H9 (cell line): ENCODE results near the gene ZNF280C. TPM values are rescaled to one million over a fixed set of nuclear protein-coding genes. Genes with fewer than 3 reads are reported as not detected.

ENCODE experiments used
- DNase-seq: peaks from one replicate; pipeline ENCODE4 v3.0.0-alpha.2; 2017
- H2AFZ ChIP-seq: one replicate; pipeline ENCODE4 v1.6.1; 2013; ENCODE audit warnings: mild to moderate bottlenecking, low read length, control low read depth, moderate library complexity
- H2AK5ac ChIP-seq: 2 replicates; pipeline ENCODE4 v1.6.1; 2013; ENCODE audit warnings: low read length, control low read depth, mixed read lengths; ENCODE audit not compliant: insufficient read length
- H2BK120ac ChIP-seq: one replicate; pipeline ENCODE4 v1.6.1; 2013; ENCODE audit warnings: low read depth, mild to moderate bottlenecking, low read length, control low read depth, inconsistent platforms; ENCODE audit not compliant: poor library complexity, severe bottlenecking
- H2BK12ac ChIP-seq: 2 replicates; pipeline ENCODE4 v1.6.1; 2013; ENCODE audit warnings: low read length, control low read depth, mixed read lengths, low read depth; ENCODE audit not compliant: insufficient read length
- H2BK15ac ChIP-seq: 2 replicates; pipeline ENCODE4 v1.6.1; 2013; ENCODE audit warnings: low read depth, low read length, control low read depth
- H2BK20ac ChIP-seq: one replicate; pipeline ENCODE4 v1.6.1; 2013; ENCODE audit warnings: low read depth, mild to moderate bottlenecking, low read length, control low read depth, inconsistent platforms; ENCODE audit not compliant: poor library complexity, severe bottlenecking
- H2BK5ac ChIP-seq: 2 replicates; pipeline ENCODE4 v1.6.1; 2013; ENCODE audit warnings: low read length, control low read depth, mixed read lengths; ENCODE audit not compliant: insufficient read length
- H3K14ac ChIP-seq: 2 replicates; pipeline ENCODE4 v1.6.1; 2013; ENCODE audit warnings: low read length, control low read depth; ENCODE audit not compliant: insufficient read depth
- H3K18ac ChIP-seq: 2 replicates; pipeline ENCODE4 v1.6.1; 2013; ENCODE audit warnings: low read depth, mild to moderate bottlenecking, mixed read lengths, low read length, control low read depth; ENCODE audit not compliant: insufficient read length
- H3K23ac ChIP-seq: 2 replicates; pipeline ENCODE4 v1.6.1; 2013; ENCODE audit warnings: low read length, control low read depth, mixed read lengths, low read depth; ENCODE audit not compliant: insufficient read length
- H3K23me2 ChIP-seq: 2 replicates; pipeline ENCODE4 v1.6.1; 2013; ENCODE audit warnings: low read depth, mild to moderate bottlenecking, mixed read lengths, low read length, control low read depth; ENCODE audit not compliant: insufficient read length, poor library complexity, severe bottlenecking
- H3K27ac ChIP-seq: 2 replicates; pipeline ENCODE4 v1.5.1; 2013; ENCODE audit warnings: low read length, control low read depth, mixed read lengths, low read depth; ENCODE audit not compliant: insufficient read length
- H3K27me3 ChIP-seq: 2 replicates; pipeline ENCODE4 v1.6.1; 2013; ENCODE audit warnings: low read length, control low read depth, inconsistent platforms; ENCODE audit not compliant: insufficient read depth
- H3K4ac ChIP-seq: 2 replicates; pipeline ENCODE4 v1.6.1; 2013; ENCODE audit warnings: low read depth, mild to moderate bottlenecking, control low read depth, inconsistent platforms, low read length, moderate library complexity
- H3K4me1 ChIP-seq: 2 replicates; pipeline ENCODE4 v1.6.1; 2013; ENCODE audit warnings: low read length, control low read depth, inconsistent platforms; ENCODE audit not compliant: insufficient read depth
- H3K4me2 ChIP-seq: 2 replicates; pipeline ENCODE4 v1.6.1; 2013; ENCODE audit warnings: low read length, control low read depth, mixed read lengths; ENCODE audit not compliant: insufficient read length, insufficient read depth
- H3K56ac ChIP-seq: 2 replicates; pipeline ENCODE4 v1.6.1; 2013; ENCODE audit warnings: low read depth, mild to moderate bottlenecking, mixed read lengths, low read length, control low read depth; ENCODE audit not compliant: insufficient read length
- H3K79me1 ChIP-seq: 2 replicates; pipeline ENCODE4 v1.6.1; 2013; ENCODE audit warnings: low read depth, mild to moderate bottlenecking, moderate library complexity, low read length, control low read depth, inconsistent platforms; ENCODE audit not compliant: insufficient read depth, poor library complexity, severe bottlenecking
- H3K79me2 ChIP-seq: 2 replicates; pipeline ENCODE4 v1.6.1; 2013; ENCODE audit warnings: low read length, control low read depth, inconsistent platforms; ENCODE audit not compliant: insufficient read depth
- H3K9ac ChIP-seq: 2 replicates; pipeline ENCODE4 v1.6.1; 2013; ENCODE audit warnings: low read length, control low read depth, mixed read lengths; ENCODE audit not compliant: insufficient read length; ENCODE audit errors: extremely low read depth
- H3K9me3 ChIP-seq: one replicate; pipeline ENCODE4 v1.6.1; 2013; ENCODE audit warnings: low read depth, low read length, inconsistent platforms; ENCODE audit not compliant: control insufficient read depth
- H3T11ph ChIP-seq: one replicate; pipeline ENCODE4 v1.6.1; 2013; ENCODE audit warnings: mild to moderate bottlenecking, low read length, control low read depth, inconsistent platforms
- H4K20me1 ChIP-seq: one replicate; pipeline ENCODE4 v1.6.1; 2013; ENCODE audit not compliant: control insufficient read depth, insufficient read length, insufficient read depth
- H4K5ac ChIP-seq: 2 replicates; pipeline ENCODE4 v1.6.1; 2013; ENCODE audit warnings: low read depth, mild to moderate bottlenecking, mixed read lengths, low read length, control low read depth; ENCODE audit not compliant: insufficient read length
- H4K8ac ChIP-seq: replicated peaks from 2 replicates; pipeline ENCODE4 v1.6.1; 2013; ENCODE audit warnings: low read length, control low read depth, mixed read lengths, low read depth; ENCODE audit not compliant: insufficient read length
- H4K91ac ChIP-seq: 2 replicates; pipeline ENCODE4 v1.6.1; 2013; ENCODE audit warnings: low read depth, mild to moderate bottlenecking, moderate library complexity, mixed read lengths, low read length, control low read depth; ENCODE audit not compliant: insufficient read length
- H3K27ac Mint-ChIP-seq, 3 experiments: 2 replicates in 2 of 3; 3 replicates in 1 of 3; pipeline ENCODE4 v1.8.0; 2020 to 2021; ENCODE audit warnings: mixed read lengths in 3 of 3, mild to moderate bottlenecking in 1 of 3, moderate library complexity in 1 of 3
- H3K27me3 Mint-ChIP-seq: 2 replicates; pipeline ENCODE4 v1.8.0; 2021; ENCODE audit warnings: low read depth, mild to moderate bottlenecking, moderate library complexity, mixed read lengths
- H3K36me3 Mint-ChIP-seq, 3 experiments: 2 replicates in 2 of 3; 3 replicates in 1 of 3; pipeline ENCODE4 v1.8.0; 2020 to 2021; ENCODE audit warnings: low read depth in 3 of 3, mixed read lengths in 3 of 3; ENCODE audit not compliant: insufficient read depth in 1 of 3
- H3K4me1 Mint-ChIP-seq, 2 experiments: 2 replicates each; pipeline ENCODE4 v1.8.0; 2020; ENCODE audit warnings: mixed read lengths in 2 of 2
- H3K4me3 Mint-ChIP-seq, 2 experiments: 2 replicates in 1 of 2; 3 replicates in 1 of 2; pipeline ENCODE4 v1.8.0; 2020 to 2021; ENCODE audit warnings: mild to moderate bottlenecking in 2 of 2, mixed read lengths in 2 of 2, moderate library complexity in 1 of 2
- H3K9me3 Mint-ChIP-seq, 2 experiments: 2 replicates in 1 of 2; 3 replicates in 1 of 2; pipeline ENCODE4 v1.8.0; 2020; ENCODE audit warnings: mild to moderate bottlenecking in 2 of 2, mixed read lengths in 2 of 2, moderate library complexity in 1 of 2
- WGBS: extraction: QIAGEN DNeasy Blood & Tissue Kit; methylation state at CpG from one replicate; pipeline ENCODE4 v1.1.7; 2013; ENCODE audit warnings: missing lambda C conversion rate, low lambda C conversion rate, mixed read lengths; ENCODE audit not compliant: insufficient read length; ENCODE audit errors: extremely low coverage; 5-methylcytosine and 5-hydroxymethylcytosine counted together
- total RNA-seq: library from RNA; stranded (reverse); gene quantifications from 2 replicates; pipeline ENCODE4 v1.2.1, GENCODE V29; 2021
- TF ChIP-seq, protein P1 (sequence below): fragments of 200-600 bp; sonication (generic); conservative IDR thresholded peaks from 3 replicates; pipeline ENCODE4 v1.8.0; 2021; ENCODE audit warnings: antibody characterized with exemption, mild to moderate bottlenecking

ZNF280C gene
- total RNA-seq, 1 experiment from 2014 or later, result 6.6 TPM

DNA sequence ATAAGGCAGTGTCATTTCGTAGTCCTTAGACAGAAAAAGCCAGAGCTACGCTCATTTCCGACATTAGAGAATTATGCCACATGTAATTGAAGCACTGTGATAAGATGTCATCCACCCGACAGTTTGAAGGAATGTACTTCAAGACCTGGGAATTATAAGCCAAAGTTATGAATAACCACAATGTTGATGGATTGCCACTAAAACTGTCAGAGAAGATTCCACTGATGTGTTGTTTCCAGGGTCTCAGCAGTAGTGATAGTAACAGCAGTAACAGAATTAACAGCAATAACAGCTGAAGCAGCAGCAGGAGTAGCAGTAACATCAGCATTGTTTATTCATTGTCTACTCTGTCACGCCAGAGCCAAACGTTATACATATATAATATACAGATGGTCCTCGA lies 72.2 kb downstream of the ZNF280C start:
- no peak overlapping the region for H2AFZ ChIP-seq
- no peaks in the 10 kb centered on the region for H3K79me1 ChIP-seq
- H2AK5ac ChIP-seq, result no peak overlapping the region
- H3K14ac ChIP-seq, result no peak overlapping the region
- no peaks in the 10 kb centered on the region for H3K27me3 ChIP-seq
- WGBS, result no CpG with 5 or more reads among the region's 7 CpGs
- H3K23me2 ChIP-seq, result no peaks in the 10 kb centered on the region
- H3K4me2 ChIP-seq, result no peak overlapping the region
- H3K9me3 Mint-ChIP-seq, result peaks cover 0 to 37% of the 10 kb centered on the region in 2 experiments; a peak in 2 of 5 replicates
- no peaks in the 10 kb centered on the region; a peak in 1 of 7 replicates for H3K36me3 Mint-ChIP-seq
- H2BK12ac ChIP-seq, result no peak overlapping the region
- H3K79me2 ChIP-seq, result no peaks in the 10 kb centered on the region
- H2BK5ac ChIP-seq, result no peak overlapping the region
- no peak overlapping the region for H3K4me3 Mint-ChIP-seq
- H3K27ac Mint-ChIP-seq, result no peak overlapping the region
- no peak overlapping the region for H3K18ac ChIP-seq
- H2BK15ac ChIP-seq, result no peak overlapping the region
- H2BK120ac ChIP-seq, result no peak overlapping the region
- no peak overlapping the region for H4K8ac ChIP-seq
- no peak overlapping the region for H3T11ph ChIP-seq
- no peak overlapping the region for H3K4ac ChIP-seq
- no peak overlapping the region for H3K56ac ChIP-seq
- H3K27me3 Mint-ChIP-seq, result peaks cover 3% of the 10 kb centered on the region
- peaks cover 0 to 2% of the 10 kb centered on the region in 2 experiments; a peak in 2 of 4 replicates for H3K4me1 Mint-ChIP-seq
- no peak overlapping the region for H4K5ac ChIP-seq
- no peaks in the 10 kb centered on the region for H4K20me1 ChIP-seq
- H3K23ac ChIP-seq, result no peak overlapping the region
- TF ChIP-seq, protein P1, sequence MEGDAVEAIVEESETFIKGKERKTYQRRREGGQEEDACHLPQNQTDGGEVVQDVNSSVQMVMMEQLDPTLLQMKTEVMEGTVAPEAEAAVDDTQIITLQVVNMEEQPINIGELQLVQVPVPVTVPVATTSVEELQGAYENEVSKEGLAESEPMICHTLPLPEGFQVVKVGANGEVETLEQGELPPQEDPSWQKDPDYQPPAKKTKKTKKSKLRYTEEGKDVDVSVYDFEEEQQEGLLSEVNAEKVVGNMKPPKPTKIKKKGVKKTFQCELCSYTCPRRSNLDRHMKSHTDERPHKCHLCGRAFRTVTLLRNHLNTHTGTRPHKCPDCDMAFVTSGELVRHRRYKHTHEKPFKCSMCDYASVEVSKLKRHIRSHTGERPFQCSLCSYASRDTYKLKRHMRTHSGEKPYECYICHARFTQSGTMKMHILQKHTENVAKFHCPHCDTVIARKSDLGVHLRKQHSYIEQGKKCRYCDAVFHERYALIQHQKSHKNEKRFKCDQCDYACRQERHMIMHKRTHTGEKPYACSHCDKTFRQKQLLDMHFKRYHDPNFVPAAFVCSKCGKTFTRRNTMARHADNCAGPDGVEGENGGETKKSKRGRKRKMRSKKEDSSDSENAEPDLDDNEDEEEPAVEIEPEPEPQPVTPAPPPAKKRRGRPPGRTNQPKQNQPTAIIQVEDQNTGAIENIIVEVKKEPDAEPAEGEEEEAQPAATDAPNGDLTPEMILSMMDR, result no peak
- H2BK20ac ChIP-seq, result no peak overlapping the region
- H4K91ac ChIP-seq, result no peak overlapping the region
- no peaks in the 10 kb centered on the region for H3K4me1 ChIP-seq
- DNase-seq, result no peak
- H3K9me3 ChIP-seq, result peaks cover 4% of the 10 kb centered on the region
- H3K27ac ChIP-seq, result no peak overlapping the region
- H3K9ac ChIP-seq, result no peak overlapping the region
